GM19035 (cell line): ENCODE data around the gene NFYC.

ENCODE experiments used
- ATAC-seq: cut with Tn5 transposase; IDR thresholded peaks from one replicate; pipeline ENCODE4 v1.9.1; 2021; ENCODE audit not compliant: unreplicated experiment

NFYC gene

GRCh38 chr1:40734882-40735628, 43.6 kb downstream of the NFYC start:
- no peak for ATAC-seq

DNA sequence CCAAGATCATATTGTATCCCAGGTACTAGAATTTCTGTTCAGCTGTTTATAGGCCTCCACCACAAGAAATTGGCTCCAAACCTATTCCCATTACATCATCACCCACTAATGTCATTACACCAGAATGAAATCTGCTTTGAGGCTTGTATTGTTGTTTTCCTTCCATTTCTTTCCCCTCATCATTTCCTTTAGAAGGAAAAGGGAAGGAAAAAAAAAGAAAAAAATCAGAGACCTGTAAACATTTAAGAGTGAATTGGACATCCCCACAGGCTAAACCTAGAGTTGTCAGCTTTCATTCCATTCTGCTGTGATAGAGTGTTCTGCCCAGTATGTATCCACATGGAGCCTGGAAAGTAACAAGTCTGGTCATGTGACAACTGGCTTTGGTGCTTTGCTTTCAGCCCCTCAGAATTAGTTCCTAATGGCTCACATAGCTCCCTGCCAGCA, 44.6 kb downstream of the NFYC start:
- ATAC-seq, result no peak

- no peak for ATAC-seq
Measured at GRCh38 chr1:40738831-40739230, 47.3 kb downstream of the NFYC start.

DNA sequence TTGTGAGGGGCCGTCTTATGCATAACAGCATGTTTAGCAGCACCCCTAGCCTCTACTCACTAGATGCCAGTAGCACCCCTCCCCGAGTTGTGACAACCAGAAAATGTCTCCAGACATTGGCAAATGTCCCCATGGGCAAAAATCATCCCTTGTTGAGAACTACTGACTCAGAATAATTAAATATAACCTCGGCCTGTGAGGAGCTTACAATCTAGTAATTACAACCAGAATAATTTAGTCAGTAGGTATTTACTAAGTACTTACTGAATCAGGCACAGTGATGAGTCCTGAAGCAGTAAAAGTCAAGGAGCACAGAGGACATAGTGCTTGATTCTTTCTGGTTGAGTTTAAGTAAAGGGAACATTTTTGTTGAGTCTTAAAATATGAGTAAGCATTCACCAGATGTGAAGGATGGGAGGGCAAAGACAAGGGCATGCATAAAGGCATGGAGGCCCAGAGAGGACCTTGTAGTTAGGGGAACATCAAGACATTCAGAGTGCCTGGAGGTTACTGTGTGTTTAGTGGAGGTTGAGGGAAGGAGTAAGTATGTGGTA, 48.0 kb downstream of the NFYC start:
- ATAC-seq, result no peak

DNA sequence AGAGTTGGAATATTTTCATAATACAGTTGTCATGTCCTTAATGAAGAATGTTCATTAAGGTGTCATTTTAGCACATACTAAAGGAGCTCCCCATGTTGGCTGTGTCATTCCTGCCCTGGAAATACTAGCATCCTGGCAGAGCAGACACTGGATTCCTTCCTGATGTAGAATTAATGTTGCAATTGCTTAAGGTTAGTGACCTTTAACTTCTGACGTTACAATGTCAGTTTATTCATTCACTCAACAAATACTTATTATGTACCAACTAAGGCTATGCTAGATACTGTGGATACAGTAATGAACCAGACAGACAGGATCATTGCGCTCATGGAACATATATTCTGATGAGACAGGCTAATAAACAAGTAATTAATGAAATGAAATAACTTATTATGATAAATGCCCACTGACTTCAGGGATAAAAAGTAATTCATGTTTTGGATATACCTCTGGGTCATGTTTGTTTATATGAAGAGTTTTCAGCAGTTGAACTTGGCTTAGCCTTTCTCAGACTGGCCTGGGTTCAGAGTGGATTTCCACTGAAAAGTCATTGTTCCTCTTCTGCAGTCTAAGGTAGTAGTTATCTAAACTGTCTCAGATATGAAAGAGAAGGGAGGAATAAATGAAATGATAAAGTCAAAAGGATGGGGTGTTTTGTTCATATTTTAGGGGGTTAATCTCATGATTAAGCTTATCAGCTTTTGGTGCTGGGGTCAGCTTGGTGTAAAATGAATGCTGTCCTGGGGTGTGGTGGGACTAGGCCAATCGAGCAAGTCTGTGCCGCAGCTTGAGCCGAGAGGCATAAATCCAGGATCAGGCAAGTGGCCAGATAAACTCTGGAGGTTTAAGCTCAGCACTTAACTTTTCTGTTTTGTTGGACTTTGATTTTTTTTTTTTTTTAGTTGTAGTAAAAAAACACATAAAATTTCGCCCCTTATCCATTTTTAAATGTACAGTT, 48.8 kb downstream of the NFYC start:
- no peak for ATAC-seq

DNA sequence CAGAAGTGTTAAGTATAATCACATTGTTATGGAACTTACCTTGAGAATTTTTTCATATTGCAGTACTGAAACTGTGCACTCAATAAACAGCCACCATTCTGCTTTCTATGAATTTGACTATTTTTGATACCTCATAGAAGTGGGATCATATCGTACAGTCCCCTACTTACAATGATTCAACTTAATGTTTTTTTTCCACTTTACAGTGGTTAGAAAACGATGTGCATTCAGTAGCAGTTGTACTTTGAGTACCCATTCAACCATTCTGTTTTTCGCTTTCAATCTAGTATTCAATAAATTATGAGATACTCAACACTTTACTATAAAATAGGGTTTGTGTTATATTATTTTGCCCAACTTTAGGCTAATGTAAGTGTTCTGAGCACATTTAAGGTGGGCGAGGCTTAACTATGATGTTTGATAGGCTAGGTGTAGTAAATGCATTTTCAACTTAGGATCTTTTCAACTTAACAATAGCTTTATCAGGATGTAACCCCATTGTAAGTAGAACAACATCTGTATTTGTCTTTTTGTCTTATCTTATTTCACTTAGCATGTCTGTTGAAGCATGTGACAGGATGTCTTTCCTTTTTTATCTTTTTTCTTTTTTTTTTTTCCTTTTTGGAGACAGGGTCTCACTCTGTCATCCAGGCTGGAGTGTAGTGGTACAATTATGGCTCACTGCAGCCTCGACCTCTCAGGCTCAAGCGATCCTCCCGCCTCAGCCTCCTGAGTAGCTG, 49.7 kb downstream of the NFYC start:
- ATAC-seq, result no peak

GRCh38 chr1:40742363-40743061, 51.0 kb downstream of the NFYC start:
- ATAC-seq, result no peak

- ATAC-seq, result no peak
Measured at GRCh38 chr1:40743452-40743851, 51.9 kb downstream of the NFYC start.

DNA sequence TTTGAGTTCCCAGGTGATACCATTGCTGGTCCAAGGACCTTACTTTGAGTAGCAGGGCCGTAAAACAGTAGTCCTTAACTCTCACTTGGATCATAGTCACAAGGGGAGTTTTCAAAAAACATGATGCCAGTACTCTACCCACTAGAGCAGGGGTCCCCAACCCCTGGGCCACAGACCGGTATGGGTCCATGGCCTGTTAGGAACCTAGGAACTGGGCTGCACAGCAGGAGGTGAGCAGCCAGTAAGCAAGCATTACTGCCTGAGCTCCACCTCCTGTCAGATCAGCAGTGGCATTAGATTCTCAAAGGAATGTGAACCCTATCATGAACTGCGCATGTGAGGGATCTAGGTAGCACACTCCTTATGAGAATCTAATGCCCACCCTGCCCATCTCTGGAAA, 52.4 kb downstream of the NFYC start:
- no peak for ATAC-seq

DNA sequence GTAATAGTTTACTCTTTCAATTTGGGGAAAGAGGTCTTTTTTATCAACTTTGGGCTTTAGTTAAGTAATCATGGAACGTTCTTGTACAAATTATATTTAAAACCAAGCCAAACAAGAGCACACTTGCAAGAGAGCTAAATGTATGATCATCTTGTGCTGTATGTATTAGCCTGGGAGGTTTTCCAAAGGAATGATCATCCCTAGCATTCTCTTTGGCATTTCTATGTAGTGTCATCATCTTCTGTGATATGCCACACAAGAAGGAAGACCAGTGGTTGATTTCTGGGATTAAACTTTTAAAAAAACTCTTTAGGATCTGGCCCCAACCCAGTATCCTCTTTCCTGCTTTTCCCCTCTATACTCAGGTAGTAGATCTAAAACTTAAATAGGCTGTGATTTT, 53.7 kb downstream of the NFYC start:
- no peak for ATAC-seq

DNA sequence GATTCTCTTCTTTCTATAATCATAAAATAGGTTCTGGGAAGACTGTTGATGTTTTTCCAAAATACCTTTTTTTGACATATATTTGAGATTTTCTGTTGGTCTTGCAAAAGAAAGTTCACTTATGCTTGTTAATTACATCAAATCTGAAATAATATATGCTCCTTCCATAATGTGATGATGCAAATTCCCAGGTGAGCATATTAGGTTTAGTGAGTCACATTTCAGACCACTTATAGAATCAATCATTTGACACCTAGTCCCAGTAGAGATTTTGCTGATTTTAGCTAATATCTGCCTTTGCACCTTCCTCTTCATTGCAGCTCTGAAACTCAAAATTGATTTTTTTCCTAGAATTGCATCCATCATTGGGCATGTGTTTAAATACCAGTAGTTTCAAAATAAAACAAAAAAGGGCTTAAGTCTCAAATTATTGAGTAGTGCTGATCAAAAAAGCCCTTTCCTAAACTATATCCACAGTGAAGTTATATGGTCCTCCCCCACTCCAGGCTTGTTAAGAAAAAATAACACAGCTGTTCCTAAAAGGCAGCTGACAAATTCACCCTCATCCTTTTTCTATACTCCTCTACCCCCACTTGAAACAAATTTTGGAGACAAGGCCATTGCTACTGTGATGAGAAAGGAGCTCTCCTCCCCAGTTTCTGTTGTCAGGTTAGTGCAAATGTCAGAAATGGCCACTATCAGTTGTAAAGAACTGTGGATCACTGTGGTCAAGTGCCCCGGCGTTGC, 55.0 kb downstream of the NFYC start:
- ATAC-seq, result no peak

DNA sequence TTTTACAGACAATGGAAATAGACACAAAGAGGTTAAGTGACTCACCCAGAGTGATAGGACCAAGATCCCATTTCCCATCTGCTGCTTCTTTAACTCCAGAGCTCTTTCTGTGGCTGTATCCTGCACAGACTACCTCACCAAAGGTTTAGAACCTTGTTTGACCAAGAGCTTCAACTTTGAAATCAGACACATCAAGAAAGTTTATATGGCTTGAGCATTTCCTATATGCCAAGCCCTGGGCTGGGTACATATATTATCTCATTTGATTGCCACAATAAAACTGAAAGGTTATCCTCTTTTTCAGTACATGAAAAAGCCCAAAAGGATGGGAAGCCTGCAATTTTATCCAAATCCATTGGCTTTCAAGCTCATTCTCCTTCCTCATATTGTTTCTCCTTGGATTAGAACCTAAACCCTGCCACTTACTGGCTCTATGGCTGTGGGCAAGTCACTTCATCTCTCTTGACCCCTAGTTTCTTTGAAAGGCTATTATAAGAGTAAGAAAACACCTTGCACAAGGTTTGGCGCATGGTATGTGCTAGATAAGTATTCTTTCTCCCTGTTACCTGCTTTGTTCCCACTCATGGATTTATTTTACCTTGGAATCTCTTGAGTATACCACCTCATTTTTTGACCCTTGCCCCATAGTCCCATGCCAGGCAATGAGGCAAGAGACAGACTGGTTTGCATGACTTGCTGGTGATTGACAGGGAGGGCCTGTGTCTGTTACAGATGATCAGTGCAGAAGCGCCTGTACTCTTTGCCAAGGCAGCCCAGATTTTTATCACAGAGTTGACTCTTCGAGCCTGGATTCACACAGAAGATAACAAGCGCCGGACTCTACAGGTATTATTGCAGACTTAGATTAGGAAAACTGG, 57.6 kb downstream of the NFYC start:
- ATAC-seq, result no peak

DNA sequence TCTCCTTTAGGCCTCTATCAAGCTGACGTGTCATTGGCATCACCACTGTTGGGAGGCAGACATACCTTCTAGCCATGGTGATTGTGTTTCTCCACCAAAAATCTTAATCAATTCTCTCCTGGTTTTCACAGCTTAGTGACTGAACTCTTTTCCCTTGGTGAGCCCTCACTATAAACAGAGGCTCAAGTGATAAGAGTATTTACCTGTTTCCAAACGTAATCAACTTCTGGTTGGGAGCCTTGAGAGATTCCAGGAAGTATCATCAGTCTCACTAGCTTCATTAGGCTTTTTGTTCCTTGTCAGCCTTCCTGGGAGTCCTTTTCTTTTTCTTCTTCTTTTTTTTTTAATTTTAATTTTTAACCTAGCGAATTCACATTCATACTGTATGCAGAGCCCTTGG, 58.3 kb downstream of the NFYC start:
- no peak for ATAC-seq

- no peak for ATAC-seq
Measured at GRCh38 chr1:40750451-40750908, 59.0 kb downstream of the NFYC start.

DNA sequence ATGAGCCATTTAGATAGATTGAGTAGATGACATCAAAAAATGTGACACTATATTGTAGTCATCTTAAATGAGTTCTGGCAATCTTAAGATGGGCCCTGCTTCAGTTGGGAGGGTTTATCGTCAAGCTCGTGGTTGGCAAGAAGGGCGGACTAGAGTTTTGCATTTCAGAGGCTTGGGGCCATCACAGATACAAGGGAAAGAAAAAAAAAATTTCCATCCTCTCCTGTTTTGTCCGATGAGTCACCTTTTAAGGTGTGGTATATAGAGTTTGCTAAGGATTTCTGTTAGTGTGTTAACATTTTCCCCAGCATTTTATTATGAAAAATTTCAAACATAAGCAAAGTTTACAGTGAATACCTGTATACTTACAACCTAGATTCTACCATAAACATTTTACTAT, 60.3 kb downstream of the NFYC start:
- no peak for ATAC-seq

DNA sequence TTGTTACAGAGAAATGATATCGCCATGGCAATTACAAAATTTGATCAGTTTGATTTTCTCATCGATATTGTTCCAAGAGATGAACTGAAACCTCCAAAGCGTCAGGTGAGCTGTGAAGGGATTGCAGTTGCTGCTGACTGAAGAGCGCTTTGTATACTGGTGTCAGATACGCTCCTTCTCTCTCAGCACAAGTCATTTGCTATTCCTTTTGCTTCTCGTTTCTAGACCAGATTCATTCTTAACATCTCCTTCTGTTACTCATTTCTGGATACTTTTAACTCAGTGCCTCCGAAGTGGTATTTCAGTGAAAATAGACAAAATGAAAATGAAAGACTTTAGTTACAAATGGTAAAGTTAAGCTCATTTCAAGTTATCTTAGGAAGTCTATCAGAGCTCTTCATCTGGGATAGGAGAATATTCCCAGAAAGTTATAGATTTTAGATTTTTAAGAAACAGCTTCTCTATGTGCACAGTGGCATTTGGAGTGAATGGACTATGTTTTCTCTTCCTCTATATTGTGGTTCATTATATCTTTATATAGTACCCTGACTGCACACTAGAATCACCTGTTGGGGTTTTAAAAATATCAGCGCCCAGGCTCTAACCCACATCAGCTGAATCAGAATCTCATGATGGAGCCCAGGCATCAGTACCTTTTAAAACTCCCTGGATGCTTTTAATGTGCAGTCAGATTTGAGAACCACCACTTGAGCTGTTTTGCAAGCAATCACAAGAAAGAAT, 61.8 kb downstream of the NFYC start:
- ATAC-seq, result peak; percentile 57

DNA sequence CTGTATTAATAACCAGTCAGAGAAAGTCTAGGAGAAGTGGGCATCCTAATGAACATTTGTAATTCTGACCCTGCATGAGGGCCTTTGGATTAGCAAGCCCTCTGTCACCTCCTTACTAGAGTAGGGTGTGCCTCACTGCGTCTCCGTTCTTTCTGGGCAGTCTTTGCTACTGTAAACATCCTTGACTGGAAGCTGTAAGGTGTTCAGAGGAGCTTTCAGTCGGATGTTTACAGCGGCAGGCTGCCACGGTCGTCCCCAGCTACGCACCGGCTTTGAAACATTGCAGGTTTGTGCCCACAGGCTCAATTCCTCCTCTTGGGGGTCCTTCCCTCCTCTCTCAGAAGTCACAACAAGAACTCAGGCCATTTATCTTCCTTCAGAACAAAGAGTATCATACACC, 62.7 kb downstream of the NFYC start:
- ATAC-seq, result no peak

DNA sequence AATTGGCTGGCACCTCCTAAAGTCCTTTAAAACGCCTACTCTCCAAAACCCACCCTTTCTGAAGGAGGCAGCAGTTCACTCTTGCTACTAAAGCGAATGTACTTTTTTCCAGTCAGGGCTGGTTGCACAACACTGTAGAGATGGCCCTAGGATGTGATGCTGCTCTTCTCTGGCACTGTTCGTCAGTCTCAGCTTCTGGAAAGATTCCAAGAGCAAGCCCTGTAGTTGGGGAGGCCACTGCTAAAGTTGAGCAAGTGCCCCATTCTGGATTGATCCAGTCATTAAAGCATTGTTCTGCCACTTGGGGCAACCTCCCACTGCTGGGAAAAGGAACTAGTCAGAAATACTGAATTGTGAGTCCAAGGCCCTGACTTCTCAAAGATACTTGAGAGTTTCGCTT, 63.6 kb downstream of the NFYC start:
- ATAC-seq, result no peak
